ENCODE results near the gene OR7G2.

The OR7G2 gene

GRCh38 chr19:9130965-9131364 lies 23.7 kb upstream of the OR7G2 start:
- TF ChIP-seq CTCF (conservative IDR thresholded peaks at IDR 0.05; ENCODE audit: low read depth) = no peak
- DNase-seq (ENCODE audit: low spot score) = no peak
- ChIA-PET POLR2A (ENCODE audit: low non-redundant PET) (no interaction called here), CTCF (no interaction called here)
- no peak overlapping the region for H3K27ac ChIP-seq

DNA sequence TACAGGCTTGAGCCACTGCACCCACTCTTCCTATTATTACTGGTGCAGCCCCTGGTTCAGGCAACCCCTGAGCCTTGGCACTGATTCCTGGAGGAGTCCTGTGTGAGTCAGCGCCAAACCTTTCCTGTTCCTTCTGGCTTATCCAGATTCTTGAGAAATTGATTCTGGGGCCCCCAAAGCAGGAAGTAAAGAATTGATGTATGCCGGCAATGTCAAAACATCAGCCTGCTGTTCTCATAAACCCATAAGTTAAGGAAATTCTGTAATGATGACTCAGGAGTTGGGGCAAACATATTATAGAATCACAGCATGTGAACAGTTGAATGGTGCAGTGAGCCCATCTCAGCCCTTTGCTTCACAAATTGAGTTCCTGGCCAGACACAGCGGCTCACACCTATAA lies 20.9 kb upstream of the OR7G2 start:
- POLR2A ChIA-PET (ENCODE audit: low non-redundant PET) = no interaction called here
- H3K27ac ChIP-seq = peak overlapping the region; percentile 34; the same call in 1 of the 2 replicates
- no peak for TF ChIP-seq CTCF (conservative IDR thresholded peaks at IDR 0.05; ENCODE audit: low read depth)
- DNase-seq (ENCODE audit: low spot score) = peak; percentile 81
- CTCF ChIA-PET = interaction anchor here (0.6 kb wide), 1 partner anchor 41 kb away, joined by 4 read pairs; the partner anchor contains the start of gene OR1M1

GRCh38 chr19:9126900-9127405 lies 19.7 kb upstream of the OR7G2 start, which contains the start of gene OR7G3:
TSS of gene OR7G3 (minus strand) at chr19:9126950. CDS start at chr19:9126950, 0 bp downstream.
- CTCF ChIA-PET = no interaction called here
- DNase-seq (ENCODE audit: low spot score) = no peak
- no peak within 1 kb of the TSS for H3K27ac ChIP-seq
- no peak for TF ChIP-seq CTCF (conservative IDR thresholded peaks at IDR 0.05; ENCODE audit: low read depth)
- POLR2A ChIA-PET (ENCODE audit: low non-redundant PET) = no interaction called here

DNA sequence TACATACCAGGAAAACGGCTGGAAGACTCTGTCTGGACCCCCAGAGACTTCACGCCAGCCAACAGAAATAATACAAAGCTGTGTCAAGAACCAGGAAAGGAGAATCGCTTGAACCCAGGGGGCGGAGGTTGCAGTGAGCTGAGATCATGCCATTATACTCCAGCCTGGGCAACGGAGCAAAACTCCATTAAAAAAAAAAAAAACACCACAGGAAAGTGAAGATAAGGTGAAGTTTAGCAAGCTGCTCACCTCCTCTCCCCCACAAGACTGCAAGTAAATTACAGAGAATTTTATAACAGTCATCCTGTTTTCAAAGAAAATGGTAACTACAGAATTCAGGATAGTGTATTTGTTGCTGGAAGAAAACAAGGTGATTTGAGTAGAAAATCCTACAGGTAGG lies 9.3 kb upstream of the OR7G2 start:
- DNase-seq (ENCODE audit: low spot score) = no peak
- POLR2A ChIA-PET (ENCODE audit: low non-redundant PET) = no interaction called here
- CTCF ChIA-PET = interaction anchor here (0.8 kb wide), 1 partner anchor 536 kb away, joined by 4 read pairs; no protein-coding TSS in a partner anchor
- no peak for TF ChIP-seq CTCF (conservative IDR thresholded peaks at IDR 0.05; ENCODE audit: low read depth)
- H3K27ac ChIP-seq = no peak overlapping the region

GRCh38 chr19:9115307-9115813 lies 8.1 kb upstream of the OR7G2 start, which contains the start of gene OR7G1:
TSS of gene OR7G1 (minus strand) at chr19:9115763. CDS start at chr19:9115763, 0 bp downstream.
- no peak within 1 kb of the TSS for H3K27ac ChIP-seq
- no peak for DNase-seq (ENCODE audit: low spot score)
- no peak for TF ChIP-seq CTCF (conservative IDR thresholded peaks at IDR 0.05; ENCODE audit: low read depth)
- ChIA-PET CTCF (no interaction called here), POLR2A (ENCODE audit: low non-redundant PET) (no interaction called here)

GRCh38 chr19:9109959-9110358 lies 2.7 kb upstream of the OR7G2 start:
- ChIA-PET POLR2A (ENCODE audit: low non-redundant PET) (no interaction called here), CTCF (no interaction called here)
- no peak overlapping the region for H3K27ac ChIP-seq
- TF ChIP-seq CTCF (conservative IDR thresholded peaks at IDR 0.05; ENCODE audit: low read depth) = no peak
- DNase-seq (ENCODE audit: low spot score) = no peak

Measured in RWPE1 (cell line).